Neutrophil (primary cell): Measurements from ENCODE around the gene AXL.
"Not testable (repeated sequence)": the region's sequence is repeated elsewhere in the genome, so short reads cannot be mapped to it uniquely, and the experiment has no call there.

Source experiments
- H3K27ac ChIP-seq: fragments of 200-600 bp; sonication (generic); 2 replicates; pipeline ENCODE4 v1.5.1; 2016; ENCODE audit warnings: mild to moderate bottlenecking, moderate library complexity
- H3K27me3 ChIP-seq: fragments of 200-600 bp; sonication (generic); 2 replicates; pipeline ENCODE4 v1.6.0; 2016; ENCODE audit warnings: mild to moderate bottlenecking
- H3K36me3 ChIP-seq: fragments of 200-600 bp; sonication (generic); 2 replicates; pipeline ENCODE4 v1.5.1; 2017
- H3K4me1 ChIP-seq, 2 experiments: fragments of 200-600 bp in 1 of 2; sonication (generic) in 1 of 2; 1 replicate in 1 of 2; 2 replicates in 1 of 2; pipeline versions ENCODE4 v1.5.1 to v1.6.1; 2013 to 2016; ENCODE audit warnings: low read depth in 1 of 2, low read length in 1 of 2, mild to moderate bottlenecking in 1 of 2, moderate library complexity in 1 of 2; ENCODE audit not compliant: control insufficient read depth in 1 of 2, insufficient read depth in 1 of 2
- H3K4me3 ChIP-seq, 2 experiments: fragments of 200-600 bp in 1 of 2; sonication (generic) in 1 of 2; 1 replicate in 1 of 2; 2 replicates in 1 of 2; pipeline ENCODE4 v1.5.1; 2013 to 2016; ENCODE audit warnings: low read depth in 1 of 2, low read length in 1 of 2, mild to moderate bottlenecking in 1 of 2, moderate library complexity in 1 of 2
- H3K9me3 ChIP-seq: fragments of 200-600 bp; sonication (generic); 2 replicates; pipeline ENCODE4 v1.5.1; 2016
- CTCF ChIP-seq: fragments of 200-600 bp; sonication (generic); IDR thresholded peaks from 2 replicates; pipeline ENCODE4 v1.5.1; 2016; ENCODE audit warnings: antibody characterized with exemption

The AXL gene

GRCh38 chr19:41194157-41194552 is 24.9 kb upstream of the AXL start:
- Histone ChIP-seq H3K9me3 (no peaks in the 10 kb centered on the region), H3K27ac (no peak overlapping the region), H3K36me3 (no peaks in the 10 kb centered on the region), H3K27me3 (peaks cover 57% of the 10 kb centered on the region), H3K4me3 (no peak overlapping the region), H3K4me1 (no peaks in the 10 kb centered on the region)
- TF ChIP-seq CTCF = no peak

- H3K36me3 ChIP-seq = no peaks in the 10 kb centered on the region
- H3K27ac ChIP-seq = no peak overlapping the region
- H3K9me3 ChIP-seq = no peaks in the 10 kb centered on the region
- no peak overlapping the region for H3K4me3 ChIP-seq
- peaks cover 41% of the 10 kb centered on the region for H3K27me3 ChIP-seq
- no peaks in the 10 kb centered on the region for H3K4me1 ChIP-seq
- TF ChIP-seq CTCF = no peak
These were observed 23.1 kb upstream of the AXL start for GRCh38 chr19:41195675-41196497.

DNA sequence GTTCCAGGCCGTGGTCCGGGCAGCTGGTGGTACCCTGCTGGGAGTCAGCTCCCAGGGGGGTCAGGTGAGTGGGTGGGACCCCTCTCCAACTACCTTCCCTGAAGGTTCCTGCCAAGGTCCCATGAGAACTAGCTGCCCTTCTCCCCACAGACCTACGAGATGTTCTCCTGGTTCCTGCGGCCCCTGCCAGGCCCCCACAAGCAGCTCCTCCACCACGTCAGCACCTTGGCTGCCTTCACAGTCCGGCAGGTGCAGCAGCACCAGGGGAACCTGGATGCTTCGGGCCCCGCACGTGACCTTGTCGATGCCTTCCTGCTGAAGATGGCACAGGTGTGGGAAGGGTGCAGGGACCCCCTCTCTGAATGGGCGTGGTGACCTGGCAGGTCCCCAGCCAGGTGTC is 20.5 kb upstream of the AXL start:
- Histone ChIP-seq H3K27me3 (peaks cover 16% of the 10 kb centered on the region), H3K9me3 (no peaks in the 10 kb centered on the region), H3K4me3 (no peak overlapping the region), H3K36me3 (no peaks in the 10 kb centered on the region), H3K27ac (no peak overlapping the region), H3K4me1 (no peaks in the 10 kb centered on the region)
- no peak for TF ChIP-seq CTCF

- H3K4me1 ChIP-seq = no peaks in the 10 kb centered on the region
- no peaks in the 10 kb centered on the region for H3K36me3 ChIP-seq
- H3K4me3 ChIP-seq = no peak overlapping the region
- no peaks in the 10 kb centered on the region for H3K27me3 ChIP-seq
- no peak for TF ChIP-seq CTCF
- H3K27ac ChIP-seq = no peak overlapping the region
- no peaks in the 10 kb centered on the region for H3K9me3 ChIP-seq
These were observed 15.7 kb upstream of the AXL start for GRCh38 chr19:41203371-41203770.

DNA sequence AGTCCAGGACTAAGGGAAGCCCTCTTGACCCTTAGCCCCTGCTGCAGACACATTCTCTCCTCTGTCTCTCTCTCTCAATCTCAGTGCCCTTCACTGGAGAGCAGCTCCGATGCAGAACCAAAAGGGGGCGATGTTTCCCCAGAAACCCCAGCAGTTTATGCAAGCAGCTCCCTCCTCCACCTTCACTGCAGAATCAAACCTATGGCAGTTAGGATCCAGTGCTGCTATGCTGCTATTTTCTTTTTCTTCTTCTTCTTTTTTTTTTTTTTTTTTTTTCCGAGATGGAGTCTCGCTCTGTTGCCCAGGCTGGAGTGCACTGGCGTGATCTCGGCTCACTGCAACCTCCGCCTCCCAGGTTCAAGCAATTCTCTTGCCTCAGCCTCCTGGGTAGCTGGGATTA is 14.7 kb upstream of the AXL start:
- TF ChIP-seq CTCF = peak; percentile 62
- H3K27me3 ChIP-seq, H3K27ac ChIP-seq, H3K36me3 ChIP-seq, H3K9me3 ChIP-seq, H3K4me1 ChIP-seq, H3K4me3 ChIP-seq: not testable (repeated sequence)
